Trophoblast cell (in vitro differentiated cells and primary cell): ENCODE measurements around the gene SPSB2.

Source experiments
- DNase-seq, 2 donors: peaks; one replicate each; pipeline ENCODE4 v3.0.0-alpha.2; 2016
- H2AFZ ChIP-seq: 2 replicates; pipeline ENCODE4 v1.6.1; 2013; ENCODE audit warnings: low read length, moderate library complexity, mild to moderate bottlenecking; ENCODE audit not compliant: insufficient read depth, poor library complexity
- H2AK5ac ChIP-seq: 2 replicates; pipeline ENCODE4 v1.6.1; 2013; ENCODE audit warnings: mild to moderate bottlenecking, low read length
- H2BK120ac ChIP-seq: 2 replicates; pipeline ENCODE4 v1.6.1; 2013; ENCODE audit warnings: low read length, mild to moderate bottlenecking, moderate library complexity; ENCODE audit not compliant: insufficient read depth, poor library complexity
- H2BK12ac ChIP-seq: 2 replicates; pipeline ENCODE4 v1.6.1; 2013; ENCODE audit warnings: mild to moderate bottlenecking, low read length, moderate library complexity
- H2BK5ac ChIP-seq: 2 replicates; pipeline ENCODE4 v1.6.1; 2013; ENCODE audit warnings: low read length, low read depth, moderate library complexity, mild to moderate bottlenecking; ENCODE audit not compliant: poor library complexity
- H3K14ac ChIP-seq: 2 replicates; pipeline ENCODE4 v1.6.1; 2013; ENCODE audit warnings: mild to moderate bottlenecking, low read length
- H3K18ac ChIP-seq: 2 replicates; pipeline ENCODE4 v1.6.1; 2013; ENCODE audit warnings: mild to moderate bottlenecking, low read length
- H3K23ac ChIP-seq: 2 replicates; pipeline ENCODE4 v1.6.1; 2013; ENCODE audit warnings: low read length
- H3K27ac ChIP-seq: 2 replicates; pipeline ENCODE4 v1.5.1; 2013; ENCODE audit warnings: low read depth, mild to moderate bottlenecking, inconsistent platforms, low read length, moderate library complexity
- H3K27me3 ChIP-seq: 2 replicates; pipeline ENCODE4 v1.6.1; 2013; ENCODE audit warnings: inconsistent platforms, mild to moderate bottlenecking, low read length, moderate library complexity; ENCODE audit not compliant: insufficient read depth
- H3K36me3 ChIP-seq, 2 experiments: 1 replicate in 1 of 2; 2 replicates in 1 of 2; pipeline ENCODE4 v1.6.1; 2013; ENCODE audit warnings: low read length in 2 of 2, mild to moderate bottlenecking in 2 of 2, moderate library complexity in 1 of 2; ENCODE audit not compliant: insufficient read depth in 2 of 2, control insufficient read depth in 1 of 2
- H3K4ac ChIP-seq: 2 replicates; pipeline ENCODE4 v1.6.1; 2013; ENCODE audit warnings: low read depth, mild to moderate bottlenecking, low read length, moderate library complexity
- H3K4me1 ChIP-seq, 2 experiments: 1 replicate in 1 of 2; 2 replicates in 1 of 2; pipeline ENCODE4 v1.6.1; 2013; ENCODE audit warnings: low read length in 2 of 2, mild to moderate bottlenecking in 2 of 2, moderate library complexity in 1 of 2; ENCODE audit not compliant: insufficient read depth in 2 of 2, control insufficient read depth in 1 of 2
- H3K4me2 ChIP-seq: 2 replicates; pipeline ENCODE4 v1.6.1; 2013; ENCODE audit warnings: inconsistent platforms, mild to moderate bottlenecking, low read length, moderate library complexity
- H3K4me3 ChIP-seq: 2 replicates; pipeline ENCODE4 v1.5.1; 2013; ENCODE audit warnings: mild to moderate bottlenecking, low read depth, low read length, inconsistent platforms
- H3K79me1 ChIP-seq: one replicate; pipeline ENCODE4 v1.6.1; 2013; ENCODE audit warnings: low read length
- H3K79me2 ChIP-seq: 2 replicates; pipeline ENCODE4 v1.6.1; 2013; ENCODE audit warnings: low read length, mild to moderate bottlenecking; ENCODE audit not compliant: control insufficient read depth, insufficient read depth, poor library complexity
- H3K9ac ChIP-seq: 2 replicates; pipeline ENCODE4 v1.6.1; 2013; ENCODE audit warnings: mild to moderate bottlenecking, low read length
- H3K9me3 ChIP-seq: 2 replicates; pipeline ENCODE4 v1.6.1; 2013; ENCODE audit warnings: low read depth, mild to moderate bottlenecking, control low read depth, inconsistent platforms, low read length; ENCODE audit not compliant: insufficient read depth
- H4K12ac ChIP-seq: 2 replicates; pipeline ENCODE4 v1.6.1; 2013; ENCODE audit warnings: low read depth, mild to moderate bottlenecking, low read length, moderate library complexity
- H4K8ac ChIP-seq: 2 replicates; pipeline ENCODE4 v1.6.1; 2013; ENCODE audit warnings: low read depth, mild to moderate bottlenecking, low read length, moderate library complexity
- H4K91ac ChIP-seq: one replicate; pipeline ENCODE4 v1.6.1; 2013; ENCODE audit warnings: low read depth, mild to moderate bottlenecking, low read length, moderate library complexity
- WGBS: extraction: QIAGEN DNeasy Blood & Tissue Kit; methylation state at CpG from one replicate; pipeline ENCODE4 v1.1.7; 2013; ENCODE audit warnings: missing lambda C conversion rate; ENCODE audit not compliant: insufficient read length, insufficient coverage; ENCODE audit errors: extremely low coverage; 5-methylcytosine and 5-hydroxymethylcytosine counted together

Gene SPSB2

DNA sequence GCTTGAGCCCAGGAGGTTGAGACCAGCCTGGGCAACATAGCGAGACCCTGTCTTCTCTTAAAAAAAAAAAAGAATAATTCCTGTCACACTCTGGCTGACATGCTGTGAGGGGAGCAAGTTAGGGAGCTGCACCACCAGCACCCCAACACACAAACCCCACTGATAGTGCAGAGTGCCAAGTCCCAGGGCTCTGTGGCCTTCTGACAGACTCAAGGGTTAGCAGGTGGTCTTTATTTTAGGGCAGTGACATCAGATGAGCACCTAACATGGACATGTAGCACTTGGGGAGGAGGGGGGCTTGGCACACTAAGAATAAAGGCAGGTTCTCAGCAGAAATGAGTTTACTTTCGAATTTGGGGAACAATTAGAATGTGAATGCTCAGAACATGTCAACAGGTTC, 14.3 kb downstream of the SPSB2 start:
- Histone ChIP-seq H3K9ac (no peak overlapping the region), H3K36me3 (peaks cover 67 to 81% of the 10 kb centered on the region in 2 experiments), H3K9me3 (no peaks in the 10 kb centered on the region), H3K79me1 (no peaks in the 10 kb centered on the region), H2BK120ac (no peak overlapping the region), H3K27ac (no peak overlapping the region), H2BK5ac (no peak overlapping the region), H3K14ac (no peak overlapping the region), H3K4me1 (no peaks in the 10 kb centered on the region), H2AK5ac (no peak overlapping the region), H2BK12ac (no peak overlapping the region), H3K18ac (no peak overlapping the region), H3K4ac (no peak overlapping the region), H2AFZ (no peak overlapping the region), H4K8ac (no peak overlapping the region), H3K4me2 (no peak overlapping the region), H3K79me2 (no peaks in the 10 kb centered on the region), H4K91ac (no peak overlapping the region), H3K27me3 (no peaks in the 10 kb centered on the region), H3K4me3 (no peak overlapping the region), H4K12ac (no peak overlapping the region), H3K23ac (no peak overlapping the region)
- no CpG with 5 or more reads among the region's 2 CpGs for WGBS
- no peak for DNase-seq

DNA sequence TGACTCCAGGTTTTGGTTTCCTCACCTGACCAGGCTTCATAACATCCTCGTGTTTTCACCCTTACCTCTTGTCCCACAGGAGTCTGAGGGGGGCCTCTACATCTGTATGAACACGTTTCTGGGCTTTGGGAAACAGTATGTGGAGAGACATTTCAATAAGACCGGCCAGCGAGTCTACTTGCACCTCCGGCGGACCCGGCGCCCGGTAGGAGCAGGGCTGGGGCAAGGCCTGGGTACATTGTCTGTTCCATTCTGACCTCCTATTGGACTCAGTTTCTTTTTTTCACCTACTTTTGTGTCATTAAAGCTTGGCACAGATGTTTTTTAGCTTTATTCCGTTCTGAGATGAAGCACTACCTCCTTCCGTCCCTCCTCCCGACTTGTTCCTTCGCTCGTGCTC, 17.8 kb downstream of the SPSB2 start:
- Histone ChIP-seq H2BK12ac (no peak overlapping the region), H3K79me2 (peaks cover 4% of the 10 kb centered on the region), H2AFZ (no peak overlapping the region), H3K36me3 (peaks cover 38 to 50% of the 10 kb centered on the region in 2 experiments), H3K4me3 (no peak overlapping the region), H3K14ac (no peak overlapping the region), H3K4me2 (no peak overlapping the region), H3K79me1 (peaks cover 5% of the 10 kb centered on the region), H4K8ac (no peak overlapping the region), H2BK5ac (no peak overlapping the region), H3K4ac (no peak overlapping the region), H3K4me1 (peaks cover 10% of the 10 kb centered on the region in 2 experiments), H4K91ac (no peak overlapping the region), H3K9me3 (no peaks in the 10 kb centered on the region), H3K27me3 (no peaks in the 10 kb centered on the region), H2BK120ac (no peak overlapping the region), H3K18ac (no peak overlapping the region), H4K12ac (no peak overlapping the region), H3K27ac (no peak overlapping the region), H3K23ac (no peak overlapping the region), H2AK5ac (no peak overlapping the region), H3K9ac (no peak overlapping the region)
- no CpG with 5 or more reads among the region's 14 CpGs for WGBS
- DNase-seq = no peak

- Histone ChIP-seq H3K4me1 (peaks cover 14 to 15% of the 10 kb centered on the region in 2 experiments), H3K27ac (no peak overlapping the region), H2BK12ac (no peak overlapping the region), H3K36me3 (peaks cover 30 to 47% of the 10 kb centered on the region in 2 experiments), H3K4me3 (no peak overlapping the region), H3K79me2 (peaks cover 4% of the 10 kb centered on the region), H2AFZ (no peak overlapping the region), H2AK5ac (no peak overlapping the region), H3K23ac (no peak overlapping the region), H3K9me3 (no peaks in the 10 kb centered on the region), H3K4me2 (no peak overlapping the region), H2BK5ac (no peak overlapping the region), H4K91ac (no peak overlapping the region), H2BK120ac (no peak overlapping the region), H4K12ac (no peak overlapping the region), H3K18ac (no peak overlapping the region), H3K4ac (no peak overlapping the region), H3K9ac (peak overlapping the region; percentile 1), H3K27me3 (no peaks in the 10 kb centered on the region), H4K8ac (no peak overlapping the region), H3K14ac (no peak overlapping the region), H3K79me1 (peaks cover 5% of the 10 kb centered on the region)
- DNase-seq = no peak
- no CpG with 5 or more reads among the region's 6 CpGs for WGBS
Measured at GRCh38 chr12:6854036-6854435, 19.1 kb downstream of the SPSB2 start.

DNA sequence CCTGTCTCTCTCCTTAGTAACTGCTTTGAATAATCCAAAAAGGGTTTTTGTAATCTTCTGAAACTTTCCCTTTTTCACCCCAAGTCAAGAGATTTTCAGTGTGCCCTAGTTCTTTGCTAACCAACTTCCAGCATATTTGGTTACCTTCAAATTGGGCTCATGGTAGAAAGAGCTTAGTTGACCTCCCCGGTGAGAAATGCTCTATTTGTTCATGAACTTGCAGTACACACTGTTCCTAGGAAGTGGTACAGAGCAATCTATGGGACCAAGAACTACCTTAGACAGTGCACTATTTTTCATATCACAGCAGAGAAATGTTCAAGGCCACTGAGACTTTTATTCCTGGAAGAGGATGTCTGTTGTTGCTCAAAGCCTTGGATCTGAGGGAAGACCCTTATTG, 19.5 kb downstream of the SPSB2 start:
- H2BK120ac ChIP-seq = no peak overlapping the region
- H2AK5ac ChIP-seq = no peak overlapping the region
- no peaks in the 10 kb centered on the region for H3K27me3 ChIP-seq
- H3K14ac ChIP-seq = no peak overlapping the region
- no peak overlapping the region for H2BK5ac ChIP-seq
- peaks cover 4% of the 10 kb centered on the region for H3K79me2 ChIP-seq
- WGBS = no CpG with 5 or more reads among the region's 1 CpG
- DNase-seq = no peak
- no peak overlapping the region for H4K8ac ChIP-seq
- H3K18ac ChIP-seq = no peak overlapping the region
- H2BK12ac ChIP-seq = no peak overlapping the region
- peaks cover 14 to 15% of the 10 kb centered on the region in 2 experiments for H3K4me1 ChIP-seq
- H3K9ac ChIP-seq = peak overlapping the region; percentile 1
- H3K36me3 ChIP-seq = peaks cover 30 to 47% of the 10 kb centered on the region in 2 experiments
- H3K9me3 ChIP-seq = no peaks in the 10 kb centered on the region
- no peak overlapping the region for H3K23ac ChIP-seq
- no peak overlapping the region for H3K4ac ChIP-seq
- no peak overlapping the region for H4K91ac ChIP-seq
- H4K12ac ChIP-seq = no peak overlapping the region
- no peak overlapping the region for H3K4me2 ChIP-seq
- peaks cover 5% of the 10 kb centered on the region for H3K79me1 ChIP-seq
- H3K27ac ChIP-seq = no peak overlapping the region
- H3K4me3 ChIP-seq = no peak overlapping the region
- no peak overlapping the region for H2AFZ ChIP-seq
